Mucosa of gallbladder (tissue), 1 donor: ENCODE results near the gene VMP1. TPM values are rescaled to one million over a fixed set of nuclear protein-coding genes. Genes with fewer than 3 reads are reported as not detected.
A peak's percentile ranks its signal among the peaks of the same experiment; 100 is the strongest.
"Not testable (repeated sequence)": the region's sequence is repeated elsewhere in the genome, so short reads cannot be mapped to it uniquely, and the experiment has no call there.

Experiments
- DNase-seq: peaks from one replicate; pipeline ENCODE4 v3.0.0-alpha.2; 2020; ENCODE audit warnings: low spot score
- total RNA-seq: library from RNA; stranded (reverse); gene quantifications from one replicate; pipeline ENCODE4 v1.2.1, GENCODE V29; 2021
- donor health status: DM: no; HTN: no; CAD: no.

VMP1 gene
- total RNA-seq, 1 donor from 2014 or later, result 167 TPM

DNA sequence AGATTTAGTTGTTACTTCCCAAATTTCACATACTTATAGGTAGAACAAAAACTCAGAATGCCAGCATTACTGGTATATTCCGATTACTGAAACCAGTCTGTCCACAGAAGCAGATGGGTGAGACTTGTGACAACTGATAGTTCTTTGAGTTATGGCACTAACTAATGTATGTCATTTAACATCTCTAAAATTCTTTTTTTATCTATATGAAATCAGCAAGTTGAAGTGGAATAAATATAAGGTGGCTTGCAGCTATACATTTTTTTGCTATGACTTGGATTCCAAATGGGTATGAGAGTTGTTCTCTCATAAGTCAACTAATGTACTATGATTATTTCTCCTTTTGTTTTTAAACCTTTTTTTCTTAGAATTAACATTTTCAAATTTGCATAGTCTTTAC lies 69.1 kb downstream of the VMP1 start:
- DNase-seq, result no peak

DNA sequence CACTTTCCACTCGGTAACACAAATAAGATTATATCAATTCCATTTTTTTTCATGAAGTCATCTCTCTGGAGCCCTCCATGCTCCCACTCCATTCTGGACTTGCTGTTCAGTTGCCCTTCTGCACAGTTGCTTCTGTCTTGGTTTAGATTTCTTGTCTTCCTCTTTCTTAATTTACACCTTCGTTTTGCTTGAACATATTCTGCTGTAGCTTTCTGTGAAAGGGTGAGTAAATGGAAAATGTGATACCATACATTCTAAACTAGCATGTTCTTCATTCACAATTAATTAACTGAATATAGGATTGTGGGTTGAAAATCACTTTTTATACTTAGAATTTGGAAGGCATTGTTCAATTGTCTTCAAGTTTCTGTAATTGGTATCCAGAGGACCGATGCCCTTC lies 69.6 kb downstream of the VMP1 start:
- no peak for DNase-seq

DNA sequence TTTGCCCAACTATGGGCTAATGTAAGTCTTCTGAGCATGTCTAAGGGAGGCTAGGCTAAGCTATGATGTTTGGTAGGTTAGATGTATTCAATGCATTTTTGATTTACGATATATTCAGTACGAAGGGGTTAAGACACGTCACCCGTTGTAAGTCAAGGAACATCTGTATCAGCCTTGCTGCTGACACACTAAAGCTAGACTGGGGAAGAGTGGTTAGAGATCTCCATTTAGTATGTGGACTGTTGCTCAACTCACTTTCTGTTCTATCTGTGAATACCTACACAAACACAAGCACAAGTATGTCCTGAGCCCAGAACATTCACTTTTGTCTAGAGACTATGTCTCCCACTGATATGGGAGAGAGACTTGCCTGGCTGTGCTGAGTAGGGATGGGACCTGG lies 71.5 kb downstream of the VMP1 start:
- no peak for DNase-seq

DNA sequence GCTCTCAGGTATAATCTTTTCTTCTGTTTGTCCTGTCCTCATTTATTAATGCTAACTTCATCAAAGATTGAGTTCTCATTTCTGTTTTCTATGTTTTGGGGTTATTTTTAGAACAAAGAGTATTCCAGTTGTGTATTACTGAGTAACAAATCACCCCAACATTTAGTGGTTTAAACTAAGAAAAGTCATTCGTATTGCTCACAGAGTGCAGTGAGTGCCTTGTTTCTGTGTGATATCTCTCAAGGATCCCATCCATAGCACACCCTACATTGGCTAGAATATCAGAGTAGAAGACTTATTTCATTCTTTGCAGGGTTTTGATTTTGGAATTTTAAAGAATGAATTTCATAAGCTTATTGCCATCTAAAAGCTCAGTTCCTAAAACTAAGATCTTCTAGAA lies 72.1 kb downstream of the VMP1 start:
- DNase-seq, result no peak

DNA sequence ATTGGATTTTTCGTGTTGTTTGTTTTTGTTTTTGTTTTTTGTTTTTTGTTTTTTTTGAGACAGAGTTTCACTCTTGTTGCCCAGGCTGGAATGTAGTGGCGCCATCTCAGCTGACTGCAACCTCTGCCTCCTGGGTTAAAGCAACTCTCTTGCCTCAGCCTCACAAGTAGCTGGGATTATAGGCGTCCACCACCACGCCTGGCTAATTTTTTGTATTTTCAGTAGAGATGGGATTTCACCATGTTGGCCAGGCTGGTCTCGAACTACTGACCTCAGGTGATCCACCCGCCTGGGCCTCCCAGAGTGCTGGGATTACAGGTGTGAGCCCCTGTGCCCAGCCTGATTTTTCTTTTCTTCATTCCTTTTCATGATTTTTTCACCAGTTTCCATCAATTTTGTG lies 73.1 kb downstream of the VMP1 start:
- not testable (repeated sequence) for DNase-seq

DNA sequence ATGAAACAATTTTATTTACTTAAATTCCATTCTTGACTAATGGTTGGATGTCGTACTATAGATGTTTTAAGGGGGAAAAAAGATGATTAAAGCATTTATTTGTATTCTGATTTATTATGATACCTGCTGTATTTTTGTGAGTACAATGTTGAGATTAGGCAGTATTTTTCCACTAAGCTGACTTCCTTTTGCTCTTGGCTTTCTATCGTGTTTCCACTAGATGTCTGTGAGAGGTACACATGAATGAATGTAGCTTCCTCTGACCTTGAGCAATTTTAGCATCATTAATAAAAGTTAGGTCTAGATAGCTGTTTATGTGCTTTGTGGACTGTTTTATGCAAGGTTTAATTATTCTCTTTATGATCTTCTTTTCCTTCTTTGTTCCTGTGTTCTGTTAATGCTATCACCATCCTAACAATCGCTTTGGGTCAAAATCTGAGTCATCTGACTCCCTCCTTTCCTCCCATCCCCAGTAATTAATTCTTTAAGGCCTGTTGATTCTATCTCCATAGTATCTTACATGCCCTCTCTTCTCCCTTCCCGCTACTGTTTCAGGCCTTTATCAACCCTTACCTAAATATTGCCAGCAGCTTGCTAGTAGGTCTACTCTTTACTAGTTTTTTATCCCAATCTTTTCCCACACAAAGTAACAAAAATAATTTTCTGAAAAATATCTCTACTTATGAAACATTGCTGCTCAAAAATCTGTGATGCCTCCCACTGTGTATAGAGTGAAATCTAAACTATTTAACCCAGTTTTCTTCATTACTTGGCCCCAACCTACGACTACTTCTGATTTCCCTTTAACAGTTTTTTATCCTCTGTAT lies 76.0 kb downstream of the VMP1 start:
- no peak for DNase-seq

DNA sequence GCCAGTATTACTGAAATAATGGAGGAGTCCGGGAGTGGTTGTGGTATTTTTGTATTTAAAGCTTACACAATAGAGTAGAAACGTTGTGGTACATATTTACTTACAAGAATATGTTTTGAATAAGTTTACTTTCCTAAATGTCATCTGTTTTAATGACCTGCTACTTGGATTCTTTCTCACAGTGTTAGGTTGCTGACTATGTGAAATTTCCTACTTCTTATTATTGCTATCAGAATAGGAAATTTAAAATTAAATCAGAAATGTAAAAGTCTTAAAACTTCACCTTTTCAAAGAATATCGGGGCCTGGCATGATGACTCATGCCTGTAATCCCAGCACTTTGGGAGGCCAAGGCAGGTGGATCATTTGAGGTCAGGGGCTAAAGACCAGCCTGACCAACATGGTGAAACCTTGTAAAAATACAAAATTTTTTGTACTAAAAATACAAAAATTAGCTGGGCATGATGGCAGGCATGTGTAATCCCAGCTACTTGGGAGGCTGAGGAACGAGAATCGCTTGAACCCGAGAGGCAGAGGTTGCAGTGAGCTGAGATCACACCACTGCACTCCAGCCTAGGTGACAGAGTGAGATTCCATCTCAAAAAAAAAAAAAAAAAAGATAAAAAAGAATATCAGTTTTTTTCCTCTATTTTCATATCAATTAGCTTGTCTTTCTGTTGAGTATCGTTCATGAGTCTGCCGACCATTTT lies 77.8 kb downstream of the VMP1 start:
- DNase-seq, result no peak

DNA sequence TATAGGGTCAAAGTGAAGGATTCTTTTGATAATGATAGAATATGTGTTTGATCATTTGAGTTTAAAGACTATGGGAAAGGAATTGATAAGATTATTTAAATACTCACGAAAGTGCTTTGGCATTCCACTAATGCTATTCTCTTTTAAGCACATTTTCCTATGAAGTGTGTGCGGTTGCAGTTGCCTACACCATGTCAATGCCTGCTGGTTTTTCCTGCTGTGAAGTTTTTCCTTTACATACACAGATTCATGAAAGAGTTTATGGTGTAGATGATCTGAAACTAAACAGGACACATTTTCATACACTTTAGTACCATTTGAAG lies 78.7 kb downstream of the VMP1 start:
- DNase-seq, result no peak

DNA sequence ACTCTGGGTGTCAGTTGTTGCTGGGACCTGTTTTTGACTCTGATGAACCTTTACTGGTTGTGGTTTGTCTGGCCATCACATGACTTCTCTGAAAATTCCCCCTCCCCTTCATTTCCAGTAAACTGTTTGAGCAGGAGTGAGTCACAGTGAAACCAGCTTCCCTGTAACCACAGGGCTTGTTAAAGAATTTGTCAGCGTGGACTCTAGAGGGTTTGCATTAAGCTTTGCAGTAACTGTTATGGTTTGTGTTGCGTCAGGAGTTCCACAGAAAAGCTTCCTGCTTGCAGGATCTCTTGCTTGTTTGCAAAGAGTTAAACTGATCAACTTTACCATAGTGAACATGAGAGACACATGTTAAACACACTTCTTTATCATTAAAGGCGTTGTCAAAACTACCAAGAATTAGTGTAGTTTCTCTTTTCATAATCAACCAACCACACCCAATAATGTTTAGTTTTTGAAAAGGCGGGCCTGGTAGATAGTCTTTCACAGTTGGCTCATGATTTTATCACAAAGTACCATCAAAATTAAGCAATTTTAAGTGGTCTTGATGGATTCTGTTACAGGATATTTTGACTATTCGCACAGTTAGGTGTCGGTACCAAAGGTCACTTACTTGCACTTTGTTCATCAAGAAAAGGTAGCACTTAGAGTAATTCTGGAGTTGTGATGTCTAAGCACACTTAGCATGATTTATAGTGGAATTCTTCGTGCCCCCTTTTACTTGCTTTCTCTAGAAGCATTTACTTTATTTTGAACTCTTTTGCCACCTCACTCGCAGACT lies 79.3 kb downstream of the VMP1 start:
- DNase-seq, result peak; percentile 82

DNA sequence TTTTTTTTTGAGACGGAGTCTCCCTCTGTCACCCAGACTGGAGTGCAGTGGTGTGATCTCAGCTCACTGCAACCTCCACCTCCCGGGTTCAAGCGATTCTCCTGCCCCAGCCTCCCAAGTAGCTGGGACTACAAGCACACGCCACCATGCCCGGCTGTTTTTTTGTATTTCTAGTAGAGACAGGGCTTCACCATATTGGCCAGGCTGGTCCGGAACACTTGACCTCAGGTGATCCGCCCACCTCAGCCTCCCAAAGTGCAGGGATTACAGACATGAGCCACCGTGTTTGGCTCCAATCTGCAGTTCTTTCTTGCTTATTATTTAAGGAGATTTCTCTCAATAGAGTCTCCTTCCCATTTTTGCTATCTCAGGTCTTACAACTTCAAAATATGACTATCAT lies 82.4 kb downstream of the VMP1 start:
- DNase-seq, result not testable (repeated sequence)

DNA sequence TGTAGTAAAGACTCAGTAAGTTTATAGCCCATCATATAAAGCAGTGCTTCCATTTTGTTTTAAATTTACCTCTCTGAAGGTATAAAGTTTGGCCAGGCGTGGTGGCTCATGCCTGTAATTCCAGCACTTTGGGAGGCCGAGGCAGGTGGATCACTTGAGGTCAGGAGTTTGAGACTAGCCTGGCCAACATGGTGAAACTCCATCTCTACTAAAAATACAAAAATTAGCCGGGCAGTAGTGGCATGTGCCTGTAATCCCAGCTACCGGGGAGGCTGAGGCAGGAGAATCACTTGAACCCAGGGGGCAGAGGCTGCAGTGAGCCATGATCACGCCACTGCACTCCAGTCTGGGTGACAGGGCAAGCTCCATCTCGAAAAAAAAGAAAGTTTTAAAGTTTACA lies 83.0 kb downstream of the VMP1 start:
- DNase-seq, result not testable (repeated sequence)

DNA sequence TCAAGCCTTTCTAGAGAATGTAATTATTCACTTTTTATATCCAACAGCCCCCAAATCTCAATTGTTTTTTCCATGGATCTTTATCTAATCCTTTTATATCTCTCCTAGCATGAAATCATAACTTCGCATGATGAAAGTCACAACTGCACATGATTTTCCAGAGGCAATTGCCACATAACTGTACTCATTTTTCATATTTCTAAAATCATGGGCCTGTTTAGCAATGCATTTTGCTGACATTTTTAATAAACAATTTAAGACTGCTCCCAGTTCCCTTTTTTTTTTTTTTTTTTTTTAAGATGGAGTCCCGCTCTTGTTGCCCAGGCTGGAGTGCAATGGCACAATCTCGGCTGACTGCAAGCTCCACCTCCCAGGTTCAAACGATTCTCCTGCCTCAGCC lies 83.5 kb downstream of the VMP1 start:
- DNase-seq, result no peak

DNA sequence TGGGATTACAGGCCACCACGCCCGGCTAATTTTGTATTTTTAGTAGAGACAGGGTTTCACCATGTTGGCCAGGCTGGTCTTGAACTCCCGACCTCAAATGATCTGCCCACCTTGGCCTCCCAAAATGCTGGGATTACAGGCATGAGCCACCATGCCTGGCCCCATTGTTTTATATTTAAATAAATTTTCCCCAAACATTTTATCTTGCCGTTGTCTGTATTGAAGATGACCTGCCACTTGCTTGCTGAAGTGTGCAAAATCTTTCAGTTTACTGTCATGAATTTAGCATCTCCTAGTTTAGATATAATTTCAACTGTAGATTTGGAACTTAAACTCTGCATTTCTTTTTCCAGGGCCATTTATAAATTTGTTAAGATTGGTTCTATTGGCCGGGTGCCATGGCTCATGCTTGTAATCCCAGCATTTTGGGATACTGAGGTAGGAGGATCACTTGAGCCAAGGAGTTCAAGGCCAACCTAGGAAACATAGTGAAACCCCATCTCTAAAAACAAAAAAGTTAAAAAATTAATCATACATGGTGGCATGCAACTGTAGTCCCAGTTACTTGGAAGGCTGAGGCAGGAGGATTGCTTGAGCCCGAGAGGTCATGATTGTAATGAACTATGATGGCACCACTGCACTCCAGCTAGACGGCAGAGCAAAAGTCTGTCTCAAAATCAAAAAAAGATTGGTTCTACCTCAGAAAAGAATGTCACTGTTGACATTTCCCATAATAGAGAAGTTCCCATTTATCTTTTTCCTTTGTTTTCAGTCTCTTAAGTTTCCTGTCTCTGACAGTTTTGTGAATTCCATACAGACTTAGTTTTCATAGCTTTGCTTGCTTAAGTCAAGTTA lies 84.4 kb downstream of the VMP1 start:
- no peak for DNase-seq

DNA sequence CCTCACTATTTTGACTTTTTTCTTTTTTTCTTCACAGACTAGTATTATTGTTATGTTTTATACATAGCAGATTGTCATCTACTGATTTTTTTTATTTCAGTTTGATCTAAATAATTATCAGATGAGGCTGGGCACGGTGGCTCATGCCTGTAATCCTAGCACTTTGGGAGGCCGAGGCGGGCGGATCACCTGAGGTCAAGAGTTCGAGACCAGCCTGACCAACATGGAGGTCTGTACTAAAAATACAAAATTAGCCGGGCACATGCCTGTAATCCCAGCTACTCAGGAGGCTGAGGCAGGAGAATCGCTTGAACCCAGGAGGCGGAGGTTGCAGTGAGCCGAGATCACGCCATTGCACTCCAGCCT lies 85.0 kb downstream of the VMP1 start:
- not testable (repeated sequence) for DNase-seq

DNA sequence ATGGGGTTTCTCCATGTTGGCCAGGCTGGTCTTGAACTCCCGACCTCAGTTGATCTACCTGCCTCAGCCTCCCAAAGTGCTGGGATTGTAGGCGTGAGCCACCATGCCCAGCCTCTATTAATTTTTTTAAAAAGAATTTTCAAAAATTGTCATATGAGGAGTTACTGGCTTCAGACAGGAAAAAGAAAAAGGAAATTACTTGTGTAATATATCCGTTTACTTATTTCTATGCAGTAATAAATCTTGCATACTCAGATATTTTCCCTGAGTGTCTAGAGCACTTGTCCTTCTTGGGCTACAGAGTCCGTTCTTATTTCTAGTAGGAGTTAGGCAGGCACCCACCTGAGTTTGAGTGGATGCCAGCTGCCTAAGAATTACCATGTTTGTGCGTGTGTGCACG lies 85.8 kb downstream of the VMP1 start:
- DNase-seq, result no peak

DNA sequence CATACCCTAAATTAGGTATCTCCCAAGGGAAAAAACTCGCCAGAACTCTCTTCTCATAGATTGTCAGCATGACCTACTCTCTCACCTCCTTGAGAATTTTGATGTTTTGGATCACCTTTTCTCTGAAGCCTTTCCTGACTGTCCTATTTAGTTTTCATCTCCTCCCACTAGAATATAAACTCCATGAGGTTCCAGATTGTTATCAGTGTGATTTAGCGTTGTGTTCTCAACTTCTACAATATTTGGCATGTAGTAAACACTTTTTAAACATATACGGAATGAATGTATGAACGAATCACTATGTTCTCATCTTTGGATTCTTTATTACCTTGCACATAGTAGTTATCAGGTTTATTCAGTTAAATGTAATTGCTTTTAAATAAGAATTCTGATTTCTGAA lies 88.7 kb downstream of the VMP1 start:
- no peak for DNase-seq

DNA sequence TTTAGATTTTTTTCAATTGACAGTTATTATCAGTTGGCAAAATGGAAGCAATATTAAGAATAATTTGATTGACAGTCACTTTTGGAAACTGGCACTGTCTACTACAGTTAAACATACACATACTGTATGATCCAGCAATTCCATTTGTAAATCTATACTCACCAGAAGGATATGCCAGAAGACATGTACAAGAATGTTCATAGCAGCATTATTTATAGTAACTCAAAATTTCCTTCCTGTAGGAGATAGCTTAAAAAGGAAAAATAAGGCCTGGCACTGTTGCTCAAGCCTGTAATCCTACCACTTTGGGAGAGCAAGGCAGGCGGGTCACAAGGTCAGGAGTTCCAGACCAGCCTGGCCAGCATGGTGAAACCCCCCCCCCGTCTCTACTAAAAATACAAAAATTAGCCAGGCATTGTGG lies 89.3 kb downstream of the VMP1 start:
- DNase-seq, result no peak

DNA sequence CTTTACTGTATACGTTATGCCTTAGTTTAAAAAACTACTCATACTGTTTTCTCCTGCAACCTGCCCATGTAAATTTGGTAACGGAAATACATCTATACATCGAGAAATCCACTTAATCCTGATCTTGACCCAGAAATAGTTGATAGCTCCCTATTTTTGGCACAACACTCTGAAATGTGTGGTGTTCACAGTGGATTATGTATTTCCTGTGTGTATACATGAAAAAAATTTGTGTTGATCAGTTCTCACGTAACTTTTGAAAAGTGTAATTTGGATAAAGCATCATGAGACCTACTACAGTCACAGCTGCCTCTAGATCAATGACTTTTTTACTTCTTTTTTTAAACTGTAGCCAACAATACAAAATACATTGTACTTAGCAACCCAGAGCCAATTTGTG lies 90.7 kb downstream of the VMP1 start:
- DNase-seq, result no peak

DNA sequence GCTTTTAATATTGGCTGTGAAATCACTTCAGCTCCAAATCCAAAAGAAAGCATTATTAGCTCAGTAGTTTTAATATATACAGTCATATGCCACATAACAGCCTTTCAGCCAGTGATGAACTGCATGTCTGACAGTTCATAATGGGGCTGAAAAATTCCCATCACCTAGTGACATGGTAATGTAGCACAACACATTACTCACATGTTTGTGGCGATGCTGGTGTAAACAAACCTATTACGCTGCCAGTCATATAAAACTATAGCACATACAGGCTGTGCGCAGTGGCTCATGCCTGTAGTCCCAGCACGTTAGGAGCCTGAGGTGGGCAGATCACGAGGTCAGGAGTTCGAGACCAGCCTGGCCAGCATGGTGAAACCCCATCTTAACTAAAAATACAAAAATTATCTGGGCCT lies 93.1 kb downstream of the VMP1 start:
- no peak for DNase-seq

DNA sequence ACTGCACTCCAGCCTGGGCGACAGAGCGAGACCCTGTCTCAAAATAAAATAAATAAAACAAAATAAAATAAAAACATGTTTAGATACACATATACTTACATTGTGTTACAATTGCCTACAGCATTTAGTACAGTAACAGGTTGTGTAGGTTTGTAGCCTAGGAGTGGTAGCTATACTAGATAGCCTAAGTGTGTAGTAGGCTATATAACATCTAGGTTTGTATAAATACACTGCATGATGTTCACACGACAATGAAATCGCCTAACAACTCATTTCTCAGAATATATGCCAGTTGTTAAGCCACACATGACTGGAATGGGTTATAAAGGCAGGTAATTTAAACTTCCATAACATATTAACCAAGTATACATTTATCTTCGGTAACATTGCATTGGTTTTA lies 94.7 kb downstream of the VMP1 start:
- no peak for DNase-seq

DNA sequence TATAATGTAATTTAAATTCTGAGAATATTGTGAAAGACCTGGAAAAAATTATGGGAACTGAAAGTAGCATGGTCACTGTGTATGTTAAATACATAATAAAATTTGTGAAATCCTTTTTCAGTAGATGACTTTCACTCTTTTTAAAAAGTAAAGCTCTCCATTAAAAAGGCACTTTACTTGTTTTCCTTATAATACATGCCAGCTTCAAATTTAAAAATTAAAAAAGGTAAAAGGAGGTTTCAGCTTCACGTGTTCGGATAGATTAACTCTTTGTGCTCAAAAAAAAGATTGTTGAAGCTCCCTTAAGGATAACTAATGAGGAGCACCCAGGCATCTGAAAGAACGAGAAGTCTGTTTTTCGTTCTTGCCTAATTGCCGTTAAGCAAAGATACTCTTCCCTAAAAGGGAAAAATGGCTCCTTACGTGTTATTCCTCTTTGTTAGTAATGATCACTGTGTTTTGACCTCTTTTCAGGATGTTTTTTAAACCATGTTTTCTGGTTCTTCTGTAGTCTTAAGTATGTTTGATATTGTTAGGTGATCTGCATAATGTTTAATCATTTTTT lies 97.5 kb downstream of the VMP1 start:
- DNase-seq, result no peak

DNA sequence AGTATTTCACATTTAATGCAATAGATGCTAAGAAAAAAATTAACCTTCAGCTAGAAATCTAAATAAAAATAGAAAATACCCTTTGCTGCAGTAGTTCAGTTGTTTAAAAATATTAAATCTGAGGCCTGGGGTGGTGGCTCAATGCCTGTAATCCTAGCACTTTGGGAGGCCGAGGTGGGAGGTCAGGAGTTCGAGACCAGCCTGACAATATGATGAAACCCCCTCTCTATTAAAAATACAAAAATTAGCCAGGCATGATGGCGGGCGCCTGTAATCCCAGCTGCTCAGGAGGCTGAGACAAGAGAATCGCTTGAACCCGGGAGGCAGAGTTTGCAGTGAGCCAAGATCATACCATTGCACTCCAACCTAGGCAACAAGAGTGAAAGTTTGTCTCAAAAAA lies 98.9 kb downstream of the VMP1 start:
- DNase-seq, result not testable (repeated sequence)
